ENCODE measurements around the gene RIN1.
"Not testable (repeated sequence)": the region's sequence is repeated elsewhere in the genome, so short reads cannot be mapped to it uniquely, and the experiment has no call there.

Gene RIN1

GRCh38 chr11:66360406-66361073 is 24.3 kb upstream of the RIN1 start:
- no peak for DNase-seq

- no peak for DNase-seq
These were observed 23.4 kb upstream of the RIN1 start for GRCh38 chr11:66359662-66360087.

GRCh38 chr11:66350560-66351235 is 14.5 kb upstream of the RIN1 start:
- not testable (repeated sequence) for DNase-seq

GRCh38 chr11:66349084-66349386 is 12.8 kb upstream of the RIN1 start:
- DNase-seq = no peak

GRCh38 chr11:66347425-66348276 is 11.4 kb upstream of the RIN1 start, which contains the start of gene B4GAT1:
B4GAT1 (minus strand) TSS chr11:66347629; CDS start chr11:66347545, 84 bp downstream.
- DNase-seq = peak; percentile 61 to 70

- DNase-seq = no peak
These were observed 10.5 kb upstream of the RIN1 start for GRCh38 chr11:66346476-66347424.

GRCh38 chr11:66345316-66345649 is 9.0 kb upstream of the RIN1 start:
- DNase-seq = peak in 1 of 2 experiments; percentile 43

- peak; percentile 81 to 92 for DNase-seq
These were observed 8.5 kb upstream of the RIN1 start, which contains the start of gene BRMS1 for GRCh38 chr11:66344550-66345315. BRMS1 (minus strand) TSS chr11:66345104; CDS start chr11:66342234, 2,870 bp downstream.

- DNase-seq = no peak
These were observed 6.9 kb upstream of the RIN1 start for GRCh38 chr11:66343176-66343575.

- no peak for DNase-seq
These were observed 5.4 kb upstream of the RIN1 start for GRCh38 chr11:66341502-66342126.

- no peak for DNase-seq
These were observed 4.6 kb upstream of the RIN1 start for GRCh38 chr11:66340596-66341501.

- DNase-seq = no peak
These were observed 3.7 kb upstream of the RIN1 start for GRCh38 chr11:66339686-66340483.

- no peak for DNase-seq
These were observed 3.0 kb upstream of the RIN1 start for GRCh38 chr11:66339162-66339675.

- no peak for DNase-seq
These were observed 2.3 kb upstream of the RIN1 start for GRCh38 chr11:66338276-66339161.

- no peak for DNase-seq
These were observed 1.1 kb upstream of the RIN1 start for GRCh38 chr11:66337103-66337899.

GRCh38 chr11:66335531-66336233 is 552 bp downstream of the RIN1 start:
- DNase-seq = no peak

All from AML-193 (cell line).